Mesodermal cell (in vitro differentiated cells): ENCODE data around the gene SAXO1.
"Not testable (repeated sequence)": the region's sequence is repeated elsewhere in the genome, so short reads cannot be mapped to it uniquely, and the experiment has no call there.

Experiments
- H3K27ac ChIP-seq: 2 replicates; pipeline ENCODE4 v1.7.0; 2013; ENCODE audit warnings: mild to moderate bottlenecking, low read depth, low read length, moderate library complexity; ENCODE audit not compliant: severe bottlenecking
- H3K36me3 ChIP-seq: 2 replicates; pipeline ENCODE4 v1.7.1; 2013; ENCODE audit warnings: mild to moderate bottlenecking, low read length, moderate library complexity; ENCODE audit not compliant: control insufficient read depth, insufficient read depth
- H3K4me1 ChIP-seq: one replicate; pipeline ENCODE4 v1.7.1; 2013; ENCODE audit warnings: mild to moderate bottlenecking, low read length; ENCODE audit not compliant: insufficient read depth, control insufficient read depth, poor library complexity, severe bottlenecking
- H3K4me3 ChIP-seq: 2 replicates; pipeline ENCODE4 v1.7.0; 2013; ENCODE audit warnings: low read length, control low read depth, mild to moderate bottlenecking; ENCODE audit not compliant: insufficient read depth, poor library complexity, severe bottlenecking; ENCODE audit errors: extremely low read depth
- H3K9me3 ChIP-seq: 2 replicates; pipeline ENCODE4 v1.7.1; 2013; ENCODE audit warnings: mild to moderate bottlenecking, low read length, moderate library complexity; ENCODE audit not compliant: control insufficient read depth
- WGBS, 2 experiments: methylation state at CpG; one replicate each; pipeline ENCODE4 v1.1.5; 2013; ENCODE audit warnings: missing lambda C conversion rate in 2 of 2; ENCODE audit not compliant: insufficient coverage in 2 of 2; 5-methylcytosine and 5-hydroxymethylcytosine counted together

The SAXO1 gene

DNA sequence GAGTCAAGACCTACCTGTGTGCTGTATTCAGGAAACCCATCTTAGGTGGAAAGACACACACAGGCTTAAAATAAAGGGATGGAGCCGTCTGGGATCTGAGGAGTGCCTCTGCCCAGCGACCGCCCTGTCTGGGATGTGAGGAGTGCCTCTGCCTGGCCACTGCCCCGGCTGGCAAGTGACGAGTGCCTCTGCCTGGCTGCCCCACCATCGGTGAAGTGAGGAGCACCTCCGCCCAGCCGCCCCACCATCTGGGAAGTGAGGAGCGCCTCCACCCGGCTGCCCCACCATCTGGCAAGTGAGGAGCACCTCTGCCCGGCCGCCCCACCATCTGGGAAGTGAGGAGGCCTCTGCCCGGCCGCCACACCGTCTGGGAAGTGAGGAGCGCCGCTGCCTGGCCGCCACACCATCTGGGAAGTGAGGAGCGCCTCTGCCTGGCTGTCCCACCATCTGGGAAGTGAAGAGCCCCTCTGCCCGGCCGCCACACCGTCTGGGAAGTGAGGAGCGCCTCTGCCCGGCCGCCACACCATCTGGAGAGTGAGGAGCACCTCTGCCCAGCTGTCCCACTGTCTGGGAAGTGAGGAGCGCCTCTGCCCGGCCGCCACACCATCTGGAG lies 33.7 kb downstream of the SAXO1 start:
- Histone ChIP-seq H3K4me1 (no peaks in the 10 kb centered on the region), H3K27ac (no peak overlapping the region), H3K4me3 (no peak overlapping the region), H3K9me3 (peaks cover 10% of the 10 kb centered on the region), H3K36me3 (no peaks in the 10 kb centered on the region)
- WGBS, 2 experiments = 88 to 93% methylated on average over 19 to 21 of the region's 28 CpGs

DNA sequence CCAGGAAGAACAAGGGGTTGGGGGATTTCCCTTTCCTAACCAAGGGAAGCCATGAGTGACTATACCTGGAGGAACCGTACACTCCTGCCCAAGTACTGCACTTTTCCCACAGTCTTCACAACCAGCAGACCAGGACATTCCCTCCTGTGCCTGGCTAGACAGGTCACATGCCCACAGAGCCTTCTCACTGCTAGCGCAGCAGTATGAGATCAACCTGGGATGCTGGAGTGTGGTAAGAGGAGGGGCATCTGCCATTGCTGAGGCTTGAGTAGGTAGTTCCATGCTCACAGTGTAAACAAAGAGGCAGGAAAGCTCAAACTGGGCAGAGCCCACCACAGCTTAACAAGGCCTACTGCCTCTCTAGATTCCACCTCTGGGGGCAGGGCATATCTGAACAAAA lies 35.9 kb downstream of the SAXO1 start:
- no peaks in the 10 kb centered on the region for H3K4me1 ChIP-seq
- no peak overlapping the region for H3K4me3 ChIP-seq
- H3K9me3 ChIP-seq = peaks cover 6% of the 10 kb centered on the region
- 100% methylated on average over 1 of the region's 2 CpGs; no CpG with 5 or more reads in 1 of the 2 experiments for WGBS, 2 experiments
- no peak overlapping the region for H3K27ac ChIP-seq
- no peaks in the 10 kb centered on the region for H3K36me3 ChIP-seq

DNA sequence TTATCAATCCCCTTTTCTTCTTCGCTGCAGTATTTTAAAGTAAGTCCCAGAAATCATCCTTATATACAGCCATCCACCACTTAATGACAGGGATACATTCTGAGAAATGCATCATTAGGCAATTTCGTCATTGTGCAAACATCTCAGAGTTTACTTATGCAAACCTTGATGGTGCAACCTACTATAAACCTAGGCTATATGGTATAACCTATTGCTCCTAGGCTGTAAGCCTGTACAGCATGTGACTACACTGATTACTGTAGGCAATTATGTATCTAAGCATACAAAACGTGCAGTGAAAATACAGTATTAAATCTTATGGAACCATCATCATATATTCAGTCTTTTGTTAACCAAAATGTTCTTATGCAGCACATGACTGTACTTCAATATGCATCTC lies 36.8 kb downstream of the SAXO1 start:
- peaks cover 6% of the 10 kb centered on the region for H3K9me3 ChIP-seq
- WGBS, 2 experiments = 35 to 50% methylated on average over 2 of the region's 3 CpGs
- no peaks in the 10 kb centered on the region for H3K36me3 ChIP-seq
- H3K4me3 ChIP-seq = no peak overlapping the region
- H3K4me1 ChIP-seq = no peaks in the 10 kb centered on the region
- no peak overlapping the region for H3K27ac ChIP-seq

DNA sequence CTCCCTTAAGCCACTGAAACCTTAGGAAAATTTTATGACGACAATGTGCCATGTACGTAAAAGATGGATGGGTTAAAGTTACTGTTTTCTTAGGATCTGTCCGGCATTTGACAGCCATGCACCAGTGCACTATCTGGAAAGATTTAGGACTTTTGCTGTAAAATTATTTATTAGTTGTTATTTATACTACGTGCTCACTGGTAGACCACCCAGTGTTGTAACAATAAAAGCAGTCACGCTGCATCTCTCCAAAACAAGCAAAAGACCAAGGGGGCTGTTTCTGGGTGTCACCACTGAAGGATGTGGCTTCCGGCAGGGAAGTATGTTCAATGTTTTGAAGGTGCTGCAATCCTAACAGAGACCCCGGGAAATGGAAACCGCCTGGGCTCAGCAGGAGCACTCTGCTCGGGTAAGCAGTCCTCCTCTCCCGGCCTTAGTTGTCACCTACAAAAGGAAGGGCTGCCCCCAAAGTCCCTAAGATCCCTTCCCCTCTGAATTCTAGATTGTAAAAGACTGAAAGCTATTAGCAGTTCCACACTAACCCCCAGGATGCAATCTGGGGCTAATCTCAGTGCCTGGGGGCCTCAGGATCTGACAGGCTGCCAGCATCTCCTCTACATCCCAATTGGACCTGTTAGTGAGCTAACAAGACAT lies 38.6 kb downstream of the SAXO1 start:
- H3K36me3 ChIP-seq = no peaks in the 10 kb centered on the region
- no peaks in the 10 kb centered on the region for H3K4me1 ChIP-seq
- no peak overlapping the region for H3K27ac ChIP-seq
- WGBS, 2 experiments = 45 to 72% methylated on average over 4 of the region's 10 CpGs
- H3K9me3 ChIP-seq = peaks cover 6% of the 10 kb centered on the region
- H3K4me3 ChIP-seq = no peak overlapping the region

DNA sequence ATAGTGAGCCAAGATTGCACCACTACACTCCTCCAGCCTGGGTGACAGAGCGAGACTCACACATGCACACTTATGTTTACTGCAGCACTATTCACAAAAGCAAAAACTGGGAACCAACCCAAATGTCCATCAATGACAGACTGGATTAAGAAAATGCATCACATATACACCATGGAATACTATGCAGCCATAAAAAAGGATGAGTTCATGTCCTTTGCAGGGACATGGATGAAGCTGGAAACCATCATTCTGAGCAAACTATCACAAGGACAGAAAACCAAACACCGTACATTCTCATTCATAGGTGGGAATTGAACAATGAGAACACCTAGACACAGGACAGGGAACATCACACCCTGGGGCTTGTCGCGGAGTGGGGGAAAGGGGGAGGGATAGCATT lies 41.8 kb downstream of the SAXO1 start:
- H3K4me3 ChIP-seq, H3K9me3 ChIP-seq, H3K27ac ChIP-seq, H3K4me1 ChIP-seq, H3K36me3 ChIP-seq: not testable (repeated sequence)
- WGBS, 2 experiments = 86 to 87% methylated on average over 3 of the region's 4 CpGs

DNA sequence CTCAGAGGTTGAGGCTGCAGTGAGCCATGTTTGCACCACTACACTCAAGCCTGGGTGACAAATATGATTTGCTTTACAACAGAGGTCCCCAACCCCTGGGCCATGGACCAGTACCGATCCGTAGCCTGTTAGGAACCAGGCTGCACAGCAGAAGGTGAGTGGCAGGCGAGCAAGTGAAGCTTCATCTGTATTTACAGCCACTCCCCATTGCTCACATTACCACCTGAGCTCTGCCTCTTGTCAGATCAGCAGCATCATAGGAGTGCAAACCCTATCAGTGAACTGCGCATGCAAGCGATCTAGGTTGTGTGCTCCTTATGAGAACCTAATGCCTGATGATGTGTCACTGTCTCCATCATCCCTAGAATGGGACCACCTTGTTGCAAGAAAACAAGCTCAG lies 42.5 kb downstream of the SAXO1 start:
- WGBS, 2 experiments = 82 to 94% methylated on average over 3 to 5 of the region's 5 CpGs
- H3K27ac ChIP-seq = no peak overlapping the region
- no peaks in the 10 kb centered on the region for H3K36me3 ChIP-seq
- no peak overlapping the region for H3K4me3 ChIP-seq
- no peaks in the 10 kb centered on the region for H3K9me3 ChIP-seq
- no peaks in the 10 kb centered on the region for H3K4me1 ChIP-seq

DNA sequence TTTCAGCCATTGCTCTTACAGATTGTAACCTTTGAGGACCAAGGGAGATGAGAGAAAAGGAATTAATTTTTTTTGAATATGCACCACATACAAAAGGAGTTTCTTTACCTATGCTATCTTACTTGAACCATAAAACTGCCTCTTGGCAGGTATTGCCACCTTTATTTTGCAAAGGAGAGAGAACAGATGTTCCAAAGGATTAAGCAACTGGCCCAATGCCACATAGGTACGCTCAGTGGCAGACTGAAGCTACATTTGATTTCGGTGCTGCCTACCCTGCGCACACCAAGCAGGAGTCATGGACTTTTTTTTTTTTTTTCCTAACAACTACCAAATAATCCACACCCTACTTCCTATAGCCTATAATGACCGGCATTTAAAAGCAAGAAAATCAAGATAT lies 43.1 kb downstream of the SAXO1 start:
- Histone ChIP-seq H3K27ac (no peak overlapping the region), H3K4me3 (no peak overlapping the region), H3K4me1 (no peaks in the 10 kb centered on the region), H3K9me3 (no peaks in the 10 kb centered on the region), H3K36me3 (no peaks in the 10 kb centered on the region)
- 100% methylated on average over 3 to 4 of the region's 4 CpGs for WGBS, 2 experiments

DNA sequence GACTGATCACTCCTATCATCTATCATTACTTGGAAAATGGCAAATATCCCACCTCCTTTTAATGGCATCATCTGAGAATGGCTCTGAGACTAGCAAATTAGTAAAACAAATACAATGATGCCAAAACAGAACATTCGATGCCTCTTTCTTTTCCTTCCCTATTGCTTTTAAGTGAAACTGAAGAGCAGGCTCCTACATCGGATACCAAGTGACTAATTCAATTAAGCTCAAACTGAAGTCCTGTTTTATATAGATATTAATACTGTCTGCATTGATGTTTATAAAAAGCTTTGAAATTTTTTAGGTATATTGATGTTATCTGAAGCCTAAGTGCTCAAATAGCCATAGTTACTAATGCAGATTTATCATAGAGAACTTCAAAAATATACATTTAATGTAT lies 43.9 kb downstream of the SAXO1 start:
- Histone ChIP-seq H3K36me3 (no peaks in the 10 kb centered on the region), H3K4me3 (no peak overlapping the region), H3K27ac (no peak overlapping the region), H3K9me3 (no peaks in the 10 kb centered on the region), H3K4me1 (no peaks in the 10 kb centered on the region)
- WGBS, 2 experiments = 100% methylated on average over 1 of the region's 2 CpGs; no CpG with 5 or more reads in 1 of the 2 experiments

DNA sequence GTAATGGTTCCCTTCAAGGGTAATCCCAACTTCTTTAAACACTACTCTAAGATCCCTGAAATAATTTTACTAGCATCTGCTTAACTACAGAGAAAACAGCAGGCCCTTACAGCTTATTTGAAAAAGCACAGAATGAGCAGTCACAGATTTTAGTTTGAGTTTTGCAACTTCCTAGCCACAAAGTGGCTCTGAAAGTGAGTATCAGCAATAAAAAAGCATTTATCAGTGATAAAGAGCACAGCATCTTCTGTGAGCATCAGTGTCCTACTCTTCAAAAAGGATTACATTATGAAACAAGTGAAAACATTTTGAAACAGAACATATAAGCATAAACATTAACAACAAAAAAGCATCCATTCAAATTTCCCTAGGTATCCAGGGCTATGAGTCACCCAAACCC lies 45.0 kb downstream of the SAXO1 start:
- no peak overlapping the region for H3K27ac ChIP-seq
- no peaks in the 10 kb centered on the region for H3K36me3 ChIP-seq
- H3K9me3 ChIP-seq = no peaks in the 10 kb centered on the region
- no peak overlapping the region for H3K4me3 ChIP-seq
- no peaks in the 10 kb centered on the region for H3K4me1 ChIP-seq

DNA sequence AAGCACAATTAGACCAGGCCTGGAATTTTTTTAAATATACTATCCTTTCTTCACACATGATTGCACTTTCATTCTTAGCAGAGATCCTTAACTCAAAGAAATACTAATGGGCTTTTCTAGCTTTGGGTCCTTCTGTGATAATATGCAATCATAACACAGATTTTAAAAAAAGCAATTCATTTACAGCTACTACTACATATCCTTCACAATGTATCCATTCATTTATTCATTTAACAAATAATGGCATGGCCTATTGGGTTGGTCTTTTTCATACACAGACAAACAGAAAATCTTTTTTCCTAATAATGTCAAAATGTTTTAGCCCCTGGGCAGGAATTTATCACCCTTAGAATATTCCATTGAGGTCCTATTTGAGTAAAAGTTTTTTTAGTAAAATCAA lies 47.0 kb downstream of the SAXO1 start:
- Histone ChIP-seq H3K9me3 (no peaks in the 10 kb centered on the region), H3K4me3 (no peak overlapping the region), H3K4me1 (no peaks in the 10 kb centered on the region), H3K36me3 (no peaks in the 10 kb centered on the region), H3K27ac (no peak overlapping the region)

DNA sequence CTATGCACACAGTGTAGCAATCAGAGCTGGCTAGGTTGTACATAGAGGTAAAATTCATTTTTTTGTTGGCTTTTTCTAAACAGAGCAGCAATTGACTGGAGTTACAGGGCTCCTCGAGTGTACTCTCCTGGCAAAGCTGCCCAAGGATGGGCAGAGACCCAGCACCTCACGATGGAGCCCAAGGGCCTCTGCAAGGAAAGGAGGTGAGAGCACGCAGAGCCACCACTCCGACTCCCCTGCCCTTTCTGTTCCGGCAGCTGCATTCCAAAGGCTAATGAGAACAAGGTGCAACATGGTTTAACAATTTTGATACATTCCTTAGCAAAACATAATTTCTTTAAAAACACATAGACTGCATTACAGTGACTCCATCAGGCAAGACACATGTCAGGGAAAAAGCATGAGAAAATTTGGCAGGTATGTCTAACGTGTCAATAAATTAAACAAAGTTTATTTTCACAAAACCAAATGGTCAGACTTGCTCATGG lies 47.5 kb downstream of the SAXO1 start:
- Histone ChIP-seq H3K27ac (no peak overlapping the region), H3K4me1 (no peaks in the 10 kb centered on the region), H3K36me3 (no peaks in the 10 kb centered on the region), H3K4me3 (no peak overlapping the region), H3K9me3 (no peaks in the 10 kb centered on the region)
- WGBS, 2 experiments = 81 to 83% methylated on average over 5 of the region's 6 CpGs
